GM21737 (cell line): ENCODE results near the gene SYK.
"Not testable (repeated sequence)": the region's sequence is repeated elsewhere in the genome, so short reads cannot be mapped to it uniquely, and the experiment has no call there.

Source experiments
- ATAC-seq: cut with Tn5 transposase; IDR thresholded peaks from one replicate; pipeline ENCODE4 v1.9.1; 2021; ENCODE audit warnings: mild to moderate bottlenecking, moderate library complexity; ENCODE audit not compliant: unreplicated experiment

Gene SYK

GRCh38 chr9:90872835-90873294 is 71.2 kb downstream of the SYK start:
- no peak for ATAC-seq

- no peak for ATAC-seq
These were observed 71.8 kb downstream of the SYK start for GRCh38 chr9:90873422-90873821.

GRCh38 chr9:90874194-90874593 is 72.6 kb downstream of the SYK start:
- ATAC-seq: no peak

GRCh38 chr9:90878562-90878961 is 76.9 kb downstream of the SYK start:
- ATAC-seq: no peak

GRCh38 chr9:90880066-90880465 is 78.4 kb downstream of the SYK start:
- no peak for ATAC-seq

- ATAC-seq: no peak
These were observed 79.0 kb downstream of the SYK start for GRCh38 chr9:90880669-90881068.

- peak; percentile 58 for ATAC-seq
These were observed 80.0 kb downstream of the SYK start for GRCh38 chr9:90881648-90882047.

- no peak for ATAC-seq
These were observed 81.5 kb downstream of the SYK start for GRCh38 chr9:90882991-90883600.

GRCh38 chr9:90883661-90884060 is 82.0 kb downstream of the SYK start:
- ATAC-seq: no peak

GRCh38 chr9:90884178-90884577 is 82.6 kb downstream of the SYK start:
- no peak for ATAC-seq

GRCh38 chr9:90886868-90887267 is 85.2 kb downstream of the SYK start:
- ATAC-seq: not testable (repeated sequence)

GRCh38 chr9:90888941-90889340 is 87.3 kb downstream of the SYK start:
- no peak for ATAC-seq

- ATAC-seq: no peak
These were observed 88.7 kb downstream of the SYK start for GRCh38 chr9:90890146-90890810.

- ATAC-seq: no peak
These were observed 89.9 kb downstream of the SYK start for GRCh38 chr9:90891308-90892040.

GRCh38 chr9:90892918-90893317 is 91.3 kb downstream of the SYK start:
- no peak for ATAC-seq

- ATAC-seq: no peak
These were observed 92.1 kb downstream of the SYK start for GRCh38 chr9:90893706-90894105.

GRCh38 chr9:90894986-90895687 is 93.5 kb downstream of the SYK start:
- ATAC-seq: no peak

GRCh38 chr9:90895786-90896185 is 94.2 kb downstream of the SYK start:
- no peak for ATAC-seq

GRCh38 chr9:90896231-90896630 is 94.6 kb downstream of the SYK start:
- ATAC-seq: no peak

- no peak for ATAC-seq
These were observed 96.6 kb downstream of the SYK start for GRCh38 chr9:90898228-90898627.

- no peak for ATAC-seq
These were observed 97.7 kb downstream of the SYK start for GRCh38 chr9:90899287-90899686.
